ENCODE results near the gene RNLS.

DNA sequence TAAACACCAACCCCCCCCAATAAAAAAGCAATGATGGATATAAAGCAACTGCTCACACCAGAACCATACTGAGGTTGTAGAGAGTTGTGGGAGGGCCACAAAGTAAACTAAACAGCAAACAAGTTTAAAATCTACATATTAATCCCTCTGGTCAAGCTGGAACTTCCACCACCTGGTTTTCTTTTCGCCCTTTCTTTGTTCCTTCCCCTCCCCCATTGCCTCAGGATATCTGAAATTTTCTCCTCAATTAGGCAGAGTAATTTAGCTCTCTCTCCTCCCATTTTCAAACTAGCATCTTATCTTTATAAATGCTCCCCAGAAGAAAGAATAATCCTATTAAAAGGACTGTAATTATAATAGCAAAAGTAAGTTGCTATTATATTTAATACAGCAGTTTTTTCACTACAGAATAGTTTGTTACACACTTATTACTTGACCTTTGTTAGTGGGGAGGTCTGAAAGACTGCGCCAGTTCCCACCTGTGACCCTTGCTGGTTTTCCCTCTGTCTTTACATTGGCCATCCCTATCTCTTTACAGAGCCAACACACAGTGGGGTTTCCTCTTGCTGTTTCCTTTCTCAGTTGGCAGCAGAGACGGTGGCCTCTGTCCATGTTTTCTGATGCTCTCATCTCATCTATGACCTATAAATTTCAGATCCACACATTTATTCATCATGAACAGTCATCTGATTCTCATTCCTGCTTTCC is 235.4 kb downstream of the RNLS start:
- TF ChIP-seq, protein P1, sequence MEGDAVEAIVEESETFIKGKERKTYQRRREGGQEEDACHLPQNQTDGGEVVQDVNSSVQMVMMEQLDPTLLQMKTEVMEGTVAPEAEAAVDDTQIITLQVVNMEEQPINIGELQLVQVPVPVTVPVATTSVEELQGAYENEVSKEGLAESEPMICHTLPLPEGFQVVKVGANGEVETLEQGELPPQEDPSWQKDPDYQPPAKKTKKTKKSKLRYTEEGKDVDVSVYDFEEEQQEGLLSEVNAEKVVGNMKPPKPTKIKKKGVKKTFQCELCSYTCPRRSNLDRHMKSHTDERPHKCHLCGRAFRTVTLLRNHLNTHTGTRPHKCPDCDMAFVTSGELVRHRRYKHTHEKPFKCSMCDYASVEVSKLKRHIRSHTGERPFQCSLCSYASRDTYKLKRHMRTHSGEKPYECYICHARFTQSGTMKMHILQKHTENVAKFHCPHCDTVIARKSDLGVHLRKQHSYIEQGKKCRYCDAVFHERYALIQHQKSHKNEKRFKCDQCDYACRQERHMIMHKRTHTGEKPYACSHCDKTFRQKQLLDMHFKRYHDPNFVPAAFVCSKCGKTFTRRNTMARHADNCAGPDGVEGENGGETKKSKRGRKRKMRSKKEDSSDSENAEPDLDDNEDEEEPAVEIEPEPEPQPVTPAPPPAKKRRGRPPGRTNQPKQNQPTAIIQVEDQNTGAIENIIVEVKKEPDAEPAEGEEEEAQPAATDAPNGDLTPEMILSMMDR (IDR thresholded peaks at IDR 0.05), result no peak
- TF ChIP-seq POLR2A (IDR thresholded peaks at IDR 0.05), result no peak
